ENCODE measurements around the gene EML4. TPM values are rescaled to one million over a fixed set of nuclear protein-coding genes. Genes with fewer than 3 reads are reported as not detected.

EML4 gene
- total RNA-seq, 2 donors from 2014 or later = 79.2 to 82.2 TPM

DNA sequence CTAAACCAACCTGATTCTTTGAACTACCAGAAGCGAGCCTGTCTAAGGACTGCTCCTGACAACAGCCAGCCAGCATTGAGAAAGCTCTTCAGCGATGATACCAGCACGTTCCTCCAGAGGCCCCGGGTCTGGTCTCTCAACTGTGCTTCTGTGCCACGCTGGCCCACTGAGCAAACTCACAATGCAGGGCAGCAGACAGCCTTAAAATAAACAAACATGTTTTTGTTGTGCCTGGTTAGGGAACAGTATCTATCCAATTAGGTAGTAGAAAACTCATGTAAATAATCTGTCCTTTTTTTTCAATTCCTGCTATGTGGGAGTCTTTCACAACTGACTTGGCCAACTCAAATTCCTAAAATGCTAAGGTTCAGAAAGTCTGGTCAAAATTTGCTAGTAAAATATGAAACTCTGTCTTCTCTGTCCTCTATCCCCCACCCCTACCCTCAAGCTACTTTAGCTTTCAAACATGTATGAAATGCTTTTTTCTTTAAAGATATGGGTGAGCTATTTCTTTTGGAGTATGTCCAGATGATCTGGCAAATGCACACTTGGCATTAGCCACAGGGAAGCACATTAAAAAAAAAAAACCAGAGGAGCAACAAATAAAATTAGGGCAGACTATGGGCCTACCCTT is 21.4 kb upstream of the EML4 start:
- Mint-ChIP-seq H3K27me3 (ENCODE audit: low read depth) (no peaks in the 10 kb centered on the region), H3K9me3 (peaks cover 5 to 6% of the 10 kb centered on the region in 2 donors), H3K4me1 (ENCODE audit: low read depth) (peaks cover 38% of the 10 kb centered on the region), H3K27ac (no peak overlapping the region), H3K36me3 (ENCODE audit: insufficient read depth in 2 of 2) (peaks cover 3 to 6% of the 10 kb centered on the region in 2 donors), H3K4me3 (no peak overlapping the region)
- ATAC-seq (replicated peaks in 1 of 2) (no peak), DNase-seq (no peak)

DNA sequence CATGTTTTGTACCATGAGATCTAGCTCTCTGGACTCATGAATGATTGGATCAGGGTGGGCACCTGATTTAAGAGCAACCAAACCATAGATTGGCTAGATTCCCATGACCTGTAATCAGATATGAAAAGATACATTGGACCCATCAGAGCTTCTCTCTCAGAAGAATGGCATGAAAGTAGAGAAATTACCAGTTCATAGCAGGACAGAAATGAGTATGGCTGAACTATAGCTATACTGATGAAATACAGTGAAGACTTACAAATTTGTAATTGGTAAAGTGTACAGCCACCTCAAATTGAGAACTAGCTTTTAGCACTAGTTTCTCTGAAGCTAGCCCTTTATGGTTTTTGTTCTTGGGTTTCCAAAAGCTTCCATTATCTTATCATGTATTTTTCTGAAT is 19.0 kb upstream of the EML4 start:
- ATAC-seq (replicated peaks in 1 of 2) (peak; percentile 86 to 93), DNase-seq (no peak)
- Mint-ChIP-seq H3K27ac (peak overlapping the region; percentile 82), H3K36me3 (ENCODE audit: insufficient read depth in 2 of 2) (peaks cover 3 to 6% of the 10 kb centered on the region in 2 donors), H3K4me3 (peak overlapping the region in 1 of 2 donors; percentile 57), H3K27me3 (ENCODE audit: low read depth) (no peaks in the 10 kb centered on the region), H3K4me1 (ENCODE audit: low read depth) (peaks cover 25% of the 10 kb centered on the region), H3K9me3 (peaks cover 5 to 6% of the 10 kb centered on the region in 2 donors)

DNA sequence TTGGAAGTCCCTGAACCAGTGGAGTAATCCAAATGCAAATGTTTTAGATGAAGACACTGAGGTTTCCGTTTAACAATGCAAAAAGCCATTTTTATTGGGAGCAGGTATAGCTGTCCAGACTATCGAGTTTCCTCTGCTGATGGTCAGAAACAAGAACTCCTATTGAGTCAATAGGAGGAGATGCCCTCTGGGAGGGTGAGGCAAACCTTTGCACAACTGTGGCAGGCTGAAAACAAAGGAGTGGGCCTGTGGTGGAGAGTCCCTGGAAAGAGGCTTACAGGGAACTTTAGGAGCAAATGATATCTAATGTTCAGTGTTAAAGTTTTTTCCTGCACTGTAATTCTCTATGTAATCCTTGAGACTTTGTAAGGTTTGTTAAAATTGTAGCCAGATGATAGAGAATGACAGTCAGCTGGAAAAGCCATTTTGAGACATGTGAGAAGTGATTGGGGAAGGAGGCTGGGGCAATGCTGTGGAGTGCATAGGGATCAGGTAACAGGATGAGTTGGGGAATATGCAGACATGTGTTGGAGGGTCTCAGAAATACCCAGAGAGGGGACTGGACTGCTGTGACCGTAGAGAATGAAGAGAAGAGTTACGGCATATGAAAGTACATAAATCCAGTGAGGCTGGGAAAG is 15.1 kb upstream of the EML4 start:
- peaks cover 0 to 2% of the 10 kb centered on the region in 2 donors for H3K9me3 Mint-ChIP-seq
- no peak overlapping the region for H3K27ac Mint-ChIP-seq
- no peak for DNase-seq
- H3K36me3 Mint-ChIP-seq (ENCODE audit: insufficient read depth in 2 of 2) = peaks cover 3% of the 10 kb centered on the region in 2 donors
- peaks cover 18% of the 10 kb centered on the region for H3K4me1 Mint-ChIP-seq (ENCODE audit: low read depth)
- H3K27me3 Mint-ChIP-seq (ENCODE audit: low read depth) = no peaks in the 10 kb centered on the region
- no peak overlapping the region for H3K4me3 Mint-ChIP-seq
- ATAC-seq (replicated peaks in 1 of 2) = no peak

DNA sequence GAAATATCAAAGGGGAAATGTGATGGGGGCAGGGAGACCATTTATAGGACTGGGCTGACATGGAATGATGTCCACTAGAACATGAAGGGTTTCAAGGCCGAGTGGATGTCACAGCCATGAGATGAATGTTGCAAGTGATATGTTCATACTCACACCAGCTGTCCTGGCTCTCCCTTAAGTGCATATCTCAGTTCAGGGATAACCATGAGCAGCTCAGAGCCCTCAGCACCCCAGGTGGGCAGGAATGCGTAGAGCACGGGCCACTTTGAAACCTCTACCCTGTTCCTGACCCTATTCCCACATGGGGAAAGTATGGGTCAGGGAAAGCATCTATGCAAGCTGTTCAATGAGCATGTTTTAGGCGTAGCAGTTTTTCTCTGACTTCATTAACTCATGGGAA is 12.4 kb upstream of the EML4 start:
- no peak overlapping the region for H3K27ac Mint-ChIP-seq
- H3K27me3 Mint-ChIP-seq (ENCODE audit: low read depth) = no peaks in the 10 kb centered on the region
- ATAC-seq (replicated peaks in 1 of 2) = no peak
- no peak for DNase-seq
- no peak overlapping the region for H3K4me3 Mint-ChIP-seq
- H3K9me3 Mint-ChIP-seq = no peaks in the 10 kb centered on the region
- peaks cover 0 to 1% of the 10 kb centered on the region in 2 donors for H3K36me3 Mint-ChIP-seq (ENCODE audit: insufficient read depth in 2 of 2)
- no peaks in the 10 kb centered on the region for H3K4me1 Mint-ChIP-seq (ENCODE audit: low read depth)

DNA sequence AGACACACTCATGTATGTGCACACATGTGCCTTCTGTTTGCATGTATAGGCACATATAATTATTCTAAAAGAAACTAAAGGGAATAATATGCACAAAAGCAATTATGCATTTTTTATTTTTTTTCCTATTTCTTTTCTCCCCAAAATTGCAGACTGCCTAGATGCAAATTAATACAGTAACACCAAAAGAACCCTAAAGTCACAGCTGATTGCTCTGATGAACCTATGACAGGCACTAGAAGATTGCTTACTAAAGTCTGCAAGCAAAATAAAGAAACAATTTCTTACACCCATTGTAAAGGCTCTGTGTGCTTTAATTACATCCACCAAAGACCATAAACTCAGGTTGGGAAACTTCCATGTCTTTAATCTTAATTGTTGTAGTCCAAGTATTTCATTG is 7.7 kb upstream of the EML4 start:
- no peak overlapping the region for H3K4me3 Mint-ChIP-seq
- no peak overlapping the region for H3K27ac Mint-ChIP-seq
- H3K27me3 Mint-ChIP-seq (ENCODE audit: low read depth) = no peaks in the 10 kb centered on the region
- H3K9me3 Mint-ChIP-seq = no peaks in the 10 kb centered on the region
- no peaks in the 10 kb centered on the region for H3K36me3 Mint-ChIP-seq (ENCODE audit: insufficient read depth in 2 of 2)
- ATAC-seq (replicated peaks in 1 of 2) (no peak), DNase-seq (no peak)
- H3K4me1 Mint-ChIP-seq (ENCODE audit: low read depth) = no peaks in the 10 kb centered on the region

DNA sequence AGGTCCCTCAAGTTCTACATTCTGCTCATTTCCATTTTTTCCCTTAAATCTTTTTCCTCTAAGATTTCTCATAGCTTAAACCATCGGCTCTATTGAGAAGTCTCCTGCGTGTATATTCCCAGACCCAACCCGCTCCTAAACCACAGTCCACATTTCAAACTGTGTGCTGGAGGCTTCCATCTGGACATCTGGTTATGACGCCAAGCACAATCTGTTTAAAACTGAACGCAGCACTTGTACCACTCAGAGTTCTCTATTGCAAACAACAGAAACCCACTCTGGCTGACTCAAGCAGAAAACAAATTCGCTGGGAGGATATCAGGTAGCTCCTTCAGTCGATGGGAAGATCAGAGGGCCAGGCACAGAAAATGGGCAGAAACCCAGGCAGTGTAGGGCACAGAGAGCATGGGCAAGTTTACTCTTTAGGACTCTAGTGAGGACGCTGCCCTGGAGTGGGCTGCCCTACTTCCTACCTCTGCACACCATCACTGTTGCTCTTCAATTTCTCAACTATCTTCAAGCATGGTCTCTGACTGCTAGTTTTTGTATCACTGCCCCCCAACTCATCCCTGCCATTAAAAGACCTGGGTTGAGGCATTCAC is 5.6 kb upstream of the EML4 start:
- H3K27ac Mint-ChIP-seq = no peak overlapping the region
- no peak overlapping the region for H3K4me3 Mint-ChIP-seq
- no peak for DNase-seq
- no peaks in the 10 kb centered on the region for H3K36me3 Mint-ChIP-seq (ENCODE audit: insufficient read depth in 2 of 2)
- H3K27me3 Mint-ChIP-seq (ENCODE audit: low read depth) = no peaks in the 10 kb centered on the region
- peaks cover under 1% of the 10 kb centered on the region for H3K4me1 Mint-ChIP-seq (ENCODE audit: low read depth)
- no peak for ATAC-seq (replicated peaks in 1 of 2)
- no peaks in the 10 kb centered on the region for H3K9me3 Mint-ChIP-seq

DNA sequence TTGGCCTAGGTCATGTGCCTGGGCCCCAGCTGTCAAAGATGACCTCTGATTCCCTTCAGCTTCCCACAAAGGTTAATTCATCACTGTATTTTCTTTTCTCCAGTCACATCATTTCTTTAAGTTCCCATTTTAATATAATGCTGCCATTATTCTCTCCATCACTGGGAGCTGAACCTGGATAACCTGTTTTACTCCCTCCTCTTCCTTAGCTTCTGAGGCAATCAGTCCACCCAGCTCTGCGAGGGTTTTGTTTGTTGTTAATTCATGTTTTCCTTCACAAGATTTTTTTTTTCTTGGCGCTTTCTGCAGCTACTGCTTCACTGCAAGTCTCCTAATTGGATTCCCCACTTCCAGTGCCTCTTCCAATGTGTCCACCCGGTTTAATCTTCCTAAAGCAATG is 5.1 kb upstream of the EML4 start:
- no peak for ATAC-seq (replicated peaks in 1 of 2)
- no peaks in the 10 kb centered on the region for H3K9me3 Mint-ChIP-seq
- H3K27ac Mint-ChIP-seq = no peak overlapping the region
- no peaks in the 10 kb centered on the region for H3K36me3 Mint-ChIP-seq (ENCODE audit: insufficient read depth in 2 of 2)
- peaks cover 5% of the 10 kb centered on the region for H3K4me1 Mint-ChIP-seq (ENCODE audit: low read depth)
- H3K4me3 Mint-ChIP-seq = no peak overlapping the region
- H3K27me3 Mint-ChIP-seq (ENCODE audit: low read depth) = no peaks in the 10 kb centered on the region
- DNase-seq = no peak

DNA sequence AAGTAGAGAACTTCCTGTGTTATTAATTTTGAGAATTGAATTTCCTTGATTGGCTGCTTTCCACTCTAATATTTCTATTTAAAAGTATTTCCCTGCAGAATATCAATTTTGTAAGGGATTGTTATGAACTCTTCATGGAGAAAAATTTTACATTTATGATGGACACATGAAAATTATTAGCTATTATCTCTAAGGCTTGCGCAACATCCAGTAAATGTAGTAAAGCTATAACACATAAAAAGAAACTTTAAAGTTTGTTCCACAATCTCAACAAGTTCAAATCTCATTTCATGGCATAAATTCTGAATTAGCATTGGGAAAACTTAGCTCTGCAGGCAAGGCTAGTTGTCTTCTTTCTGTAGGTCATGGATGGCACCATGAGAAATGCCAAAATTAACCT is 4.2 kb upstream of the EML4 start:
- Mint-ChIP-seq H3K4me3 (no peak overlapping the region), H3K36me3 (ENCODE audit: insufficient read depth in 2 of 2) (no peaks in the 10 kb centered on the region), H3K4me1 (ENCODE audit: low read depth) (peaks cover 6% of the 10 kb centered on the region), H3K27ac (no peak overlapping the region), H3K27me3 (ENCODE audit: low read depth) (no peaks in the 10 kb centered on the region), H3K9me3 (no peaks in the 10 kb centered on the region)
- ATAC-seq (replicated peaks in 1 of 2) (no peak), DNase-seq (no peak)

DNA sequence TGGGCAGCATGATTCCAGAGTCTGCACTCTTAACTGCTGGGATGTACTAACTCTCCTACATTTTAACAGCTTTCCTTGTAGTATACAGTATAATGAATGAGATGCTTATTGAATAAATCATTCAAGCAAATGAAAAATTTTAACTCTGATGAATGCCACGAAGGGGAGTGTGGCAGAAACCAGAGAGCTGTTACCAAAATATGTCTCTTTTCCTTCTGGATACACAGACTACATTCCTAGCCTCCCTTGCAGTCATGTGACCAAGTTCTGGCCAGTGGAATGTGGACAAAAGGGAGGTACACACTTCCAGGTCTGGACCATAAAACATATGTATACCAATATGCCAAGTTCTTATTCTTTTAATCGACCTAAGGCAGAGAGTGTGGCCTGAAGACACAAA is 1.7 kb upstream of the EML4 start:
- Mint-ChIP-seq H3K36me3 (ENCODE audit: insufficient read depth in 2 of 2) (no peaks in the 10 kb centered on the region), H3K4me1 (ENCODE audit: low read depth) (peaks cover 6% of the 10 kb centered on the region)

DNA sequence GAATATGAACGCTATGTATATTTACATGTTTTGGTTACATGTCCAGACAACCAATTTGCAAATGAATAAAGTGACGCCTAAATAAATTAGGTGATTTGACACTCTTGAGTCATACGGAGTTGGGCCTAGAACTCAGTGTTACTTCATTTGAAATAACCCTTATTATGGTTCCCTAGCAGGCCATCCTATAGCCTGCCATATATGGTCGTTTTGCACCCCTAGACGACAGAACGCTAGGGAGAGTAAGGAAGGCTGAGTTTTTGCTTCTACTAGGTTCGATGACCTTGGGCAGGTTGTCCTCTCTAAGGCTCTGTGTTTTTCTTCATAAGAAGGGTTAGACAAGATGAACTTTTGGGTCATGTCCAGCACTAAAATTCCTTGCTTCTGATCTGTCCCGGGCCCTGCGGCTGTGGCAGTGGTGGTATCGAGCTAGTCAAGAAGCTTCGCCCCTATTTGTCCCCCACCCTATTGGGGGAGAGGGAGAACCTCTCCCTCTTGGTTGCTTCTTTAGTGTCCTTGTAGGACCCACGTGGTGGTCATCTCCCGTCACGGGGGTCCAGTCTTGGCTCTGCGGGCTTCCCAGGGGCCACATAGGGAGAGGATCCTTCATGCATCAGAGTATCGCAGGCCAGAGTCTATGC is 574 bp upstream of the EML4 start:
- Mint-ChIP-seq H3K27me3 (ENCODE audit: low read depth) (no peaks in the 10 kb centered on the region), H3K36me3 (ENCODE audit: insufficient read depth in 2 of 2) (no peaks in the 10 kb centered on the region), H3K4me1 (ENCODE audit: low read depth) (peaks cover 6% of the 10 kb centered on the region), H3K9me3 (no peaks in the 10 kb centered on the region), H3K4me3 (no peak overlapping the region), H3K27ac (peak overlapping the region; percentile 16)
- ATAC-seq (replicated peaks in 1 of 2) (no peak), DNase-seq (no peak)

More for the DNA sequence above, 1.7 kb upstream of the EML4 start:
- H3K27ac Mint-ChIP-seq = no peak overlapping the region
- no peak overlapping the region for H3K4me3 Mint-ChIP-seq
- ATAC-seq (replicated peaks in 1 of 2) = no peak
- no peak for DNase-seq
- no peaks in the 10 kb centered on the region for H3K27me3 Mint-ChIP-seq (ENCODE audit: low read depth)
- H3K9me3 Mint-ChIP-seq = no peaks in the 10 kb centered on the region

DNA sequence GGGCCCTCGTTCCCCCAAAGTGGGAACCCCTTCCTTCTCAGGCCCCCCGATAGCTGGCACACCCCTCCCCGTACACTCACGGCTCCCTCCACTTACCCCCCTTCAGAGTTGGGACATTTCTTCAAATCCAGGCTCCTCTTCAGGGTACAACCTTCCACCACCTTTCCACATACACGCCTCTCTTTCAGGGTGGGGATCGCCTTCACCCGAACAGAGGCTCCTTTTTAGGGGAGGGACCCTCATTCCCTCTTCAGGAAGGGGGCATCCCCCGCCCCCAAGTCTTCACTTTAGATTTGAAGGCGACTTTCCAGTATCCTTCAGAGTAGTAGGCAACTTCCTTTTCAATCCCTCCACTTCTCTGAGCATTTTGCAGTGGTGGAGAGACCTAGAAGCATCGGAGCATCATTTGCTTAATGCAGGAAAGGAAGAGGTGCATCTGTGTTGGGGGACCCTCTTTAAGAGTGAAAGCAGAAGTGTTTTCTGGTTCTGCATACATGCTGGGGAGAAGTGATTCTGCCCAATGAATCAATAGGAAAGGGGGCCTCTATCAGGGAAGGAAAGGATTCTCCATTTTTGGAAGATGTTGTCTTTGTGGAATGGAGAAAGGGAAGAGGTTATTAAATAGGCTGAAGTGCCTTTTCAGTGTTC is 845 bp downstream of the EML4 start:
- Mint-ChIP-seq H3K9me3 (no peaks in the 10 kb centered on the region), H3K27me3 (ENCODE audit: low read depth) (no peaks in the 10 kb centered on the region), H3K4me1 (ENCODE audit: low read depth) (peaks cover 9% of the 10 kb centered on the region), H3K27ac (no peak overlapping the region), H3K36me3 (ENCODE audit: insufficient read depth in 2 of 2) (no peaks in the 10 kb centered on the region), H3K4me3 (no peak overlapping the region)
- DNase-seq (peak in 1 of 2 donors; percentile 19), ATAC-seq (replicated peaks in 1 of 2) (peak in 1 of 2 donors; percentile 4)

DNA sequence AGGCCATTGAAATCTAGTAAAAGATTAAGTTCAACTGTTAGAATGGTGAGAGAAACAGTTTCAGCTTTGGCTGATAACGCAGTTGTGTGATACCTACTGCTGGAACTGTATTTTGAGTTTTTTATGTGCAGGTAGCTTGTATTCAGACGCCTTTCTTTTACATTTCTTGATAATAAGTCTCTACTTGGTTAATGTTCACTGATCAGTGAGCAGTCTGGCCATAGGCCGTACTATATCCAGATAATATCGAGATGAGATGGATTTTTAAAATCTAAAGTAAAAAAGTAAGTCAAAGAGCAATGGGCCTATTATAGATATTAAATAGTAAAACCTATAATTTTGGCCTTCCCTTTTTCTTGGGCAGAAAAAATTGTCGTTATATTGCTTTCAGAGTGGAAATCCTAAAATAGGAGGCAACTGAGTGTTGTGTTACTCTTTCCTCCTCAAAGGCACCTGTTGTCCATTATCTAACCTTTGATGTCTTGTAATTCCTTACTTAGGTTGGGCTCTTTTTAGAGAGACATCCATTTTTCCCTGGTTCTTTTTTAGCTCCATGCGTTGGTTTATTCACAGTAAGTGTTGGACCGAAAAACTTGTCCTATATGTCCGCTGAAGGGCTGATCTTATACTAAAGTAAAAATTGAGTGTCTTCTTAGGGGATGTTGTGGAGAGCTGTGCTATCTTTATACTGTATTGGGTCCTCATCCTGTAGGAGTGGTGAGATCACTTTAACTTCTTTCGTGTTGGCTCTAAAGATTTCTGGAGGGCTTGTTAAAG is 1.7 kb downstream of the EML4 start:
- no peaks in the 10 kb centered on the region for H3K36me3 Mint-ChIP-seq (ENCODE audit: insufficient read depth in 2 of 2)
- ATAC-seq (replicated peaks in 1 of 2) (no peak), DNase-seq (no peak)
- H3K4me3 Mint-ChIP-seq = no peak overlapping the region
- H3K4me1 Mint-ChIP-seq (ENCODE audit: low read depth) = peaks cover 11% of the 10 kb centered on the region
- H3K27me3 Mint-ChIP-seq (ENCODE audit: low read depth) = no peaks in the 10 kb centered on the region
- no peaks in the 10 kb centered on the region for H3K9me3 Mint-ChIP-seq
- no peak overlapping the region for H3K27ac Mint-ChIP-seq

Data from activated T-cell treated with anti-CD3 and anti-CD28 coated beads, Interleukin-2, amount 50 U/mL, for 72 hours (primary cell).